Stimulated activated CD4-positive, alpha-beta T cell treated with anti-CD3 and anti-CD28 coated beads, Interleukin-15, amount 100 ng/mL, for 48 hours (primary cell): ENCODE data around the gene SOCS1.

ENCODE experiments used
- DNase-seq, 2 donors: peaks; one replicate each; pipeline ENCODE4 v3.0.0-alpha.2; 2020; ENCODE audit warnings: low read depth in 2 of 2

SOCS1 gene

GRCh38 chr16:11260596-11260966 is 4.6 kb upstream of the SOCS1 start:
- DNase-seq = no peak

GRCh38 chr16:11259655-11260595 is 3.9 kb upstream of the SOCS1 start:
- no peak for DNase-seq

GRCh38 chr16:11258553-11259492 is 2.8 kb upstream of the SOCS1 start:
- no peak for DNase-seq

- DNase-seq = peak in 1 of 2 donors; percentile 62
These were observed 1.3 kb upstream of the SOCS1 start for GRCh38 chr16:11257131-11257938.

GRCh38 chr16:11256661-11257130 is 692 bp upstream of the SOCS1 start:
- peak in 1 of 2 donors; percentile 49 for DNase-seq

- no peak for DNase-seq
These were observed 879 bp downstream of the SOCS1 start for GRCh38 chr16:11254913-11255736.

- no peak for DNase-seq
These were observed 1.8 kb downstream of the SOCS1 start for GRCh38 chr16:11253995-11254912.

GRCh38 chr16:11253009-11253994 is 2.7 kb downstream of the SOCS1 start:
- DNase-seq = no peak

- no peak for DNase-seq
These were observed 3.5 kb downstream of the SOCS1 start for GRCh38 chr16:11252482-11252931.

GRCh38 chr16:11251525-11252481 is 4.2 kb downstream of the SOCS1 start:
- peak; percentile 81 to 84 for DNase-seq

GRCh38 chr16:11250786-11251524 is 5.0 kb downstream of the SOCS1 start:
- no peak for DNase-seq

GRCh38 chr16:11250091-11250785 is 5.8 kb downstream of the SOCS1 start:
- no peak for DNase-seq

- no peak for DNase-seq
These were observed 6.6 kb downstream of the SOCS1 start for GRCh38 chr16:11249233-11250061.

- no peak for DNase-seq
These were observed 7.9 kb downstream of the SOCS1 start for GRCh38 chr16:11248133-11248532.

- DNase-seq = no peak
These were observed 10.0 kb downstream of the SOCS1 start for GRCh38 chr16:11245988-11246387.
